Endothelial cell of umbilical vein (primary cell): ENCODE measurements around the gene EML3. TPM values are rescaled to one million over a fixed set of nuclear protein-coding genes. Genes with fewer than 3 reads are reported as not detected.

ENCODE experiments used
- BruUV-seq: library from RNA; stranded (reverse); fragments of 400-500 nt; replicated peaks from 2 replicates; lab custom pipeline; 2021; lab: Mats Ljungman, UMichigan
- CTCF ChIA-PET: fragments of 300-600, 350-600 bp; sonication (Branson Sonifier 250); formaldehyde crosslinking; loops from one replicate; lab custom pipeline; 2021; ENCODE audit warnings: antibody characterized with exemption, inconsistent platforms; lab: Charles Lee
- POLR2A ChIA-PET: fragments of 300-600, 350-600 bp; sonication (Branson Sonifier 250); formaldehyde crosslinking; loops from one replicate; lab custom pipeline; 2021; ENCODE audit warnings: antibody characterized with exemption, inconsistent platforms; lab: Charles Lee
- DNase-seq: peaks from one replicate; pipeline ENCODE4 v3.0.0-alpha.2; 2011; ENCODE audit warnings: low read depth, low spot score
- FAIRE-seq: peaks from 2 replicates; lab custom pipeline; 2011; peaks lifted over from hg19 to GRCh38; lab: Jason Lieb, UNC
- H2AFZ ChIP-seq: 2 replicates; pipeline ENCODE4 v1.6.0; 2012; ENCODE audit warnings: low read depth, low read length, control low read depth, inconsistent platforms
- H3K27ac ChIP-seq: 2 replicates; pipeline ENCODE4 v1.5.1; 2011; ENCODE audit warnings: low read depth, mild to moderate bottlenecking, control low read depth, low read length, moderate library complexity; ENCODE audit not compliant: insufficient read depth
- H3K27me3 ChIP-seq, 2 experiments: 2 replicates each; pipeline versions ENCODE4 v1.6.0 to v1.6.1; 2011; ENCODE audit warnings: low read length in 2 of 2, mixed read lengths in 1 of 2; ENCODE audit not compliant: control insufficient read depth in 2 of 2, insufficient read depth in 2 of 2
- H3K36me3 ChIP-seq, 2 experiments: 2 replicates in 1 of 2; 3 replicates in 1 of 2; pipeline ENCODE4 v1.5.1; 2011; ENCODE audit warnings: low read length in 2 of 2, mild to moderate bottlenecking in 1 of 2, moderate library complexity in 1 of 2; ENCODE audit not compliant: control insufficient read depth in 2 of 2, insufficient read depth in 2 of 2; ENCODE audit errors: extremely low read depth in 1 of 2
- H3K4me1 ChIP-seq: 3 replicates; pipeline ENCODE4 v1.5.1; 2011; ENCODE audit warnings: mild to moderate bottlenecking, low read length; ENCODE audit not compliant: control insufficient read depth, insufficient read depth; ENCODE audit errors: extremely low read depth
- H3K4me2 ChIP-seq: 2 replicates; pipeline ENCODE4 v1.6.1; 2011; ENCODE audit warnings: low read length, control low read depth, mixed read lengths; ENCODE audit not compliant: insufficient read depth
- H3K4me3 ChIP-seq, 3 experiments: fragments of 200-600 bp in 1 of 3; sonication (generic), shearing (Covaris generic) in 1 of 3; replicated peaks in 1 of 3; 2 replicates each; pipeline ENCODE4 v1.5.1; 2011 to 2016; ENCODE audit warnings: control low read depth in 3 of 3, low read length in 3 of 3, mild to moderate bottlenecking in 2 of 3, inconsistent platforms in 1 of 3, low read depth in 1 of 3, moderate library complexity in 1 of 3; ENCODE audit not compliant: insufficient read depth in 1 of 3
- H3K79me2 ChIP-seq: 2 replicates; pipeline ENCODE4 v1.6.0; 2012; ENCODE audit warnings: low read length, inconsistent platforms; ENCODE audit not compliant: control insufficient read depth, insufficient read depth
- H3K9ac ChIP-seq: replicated peaks from 2 replicates; pipeline ENCODE3; 2011; ENCODE audit warnings: low read length, control low read depth; ENCODE audit not compliant: insufficient read depth; ENCODE audit errors: extremely low read depth
- H3K9me1 ChIP-seq: replicated peaks from 3 replicates; pipeline ENCODE4 v1.6.0; 2011; ENCODE audit warnings: mild to moderate bottlenecking, low read length; ENCODE audit not compliant: control insufficient read depth, insufficient read depth; ENCODE audit errors: extremely low read depth
- H3K9me3 ChIP-seq: replicated peaks from 2 replicates; pipeline ENCODE4 v1.5.1; 2012; ENCODE audit warnings: low read length, inconsistent platforms; ENCODE audit not compliant: control insufficient read depth, insufficient read depth
- H4K20me1 ChIP-seq: replicated peaks from 2 replicates; pipeline ENCODE3; 2011; ENCODE audit warnings: mild to moderate bottlenecking, low read length; ENCODE audit not compliant: control insufficient read depth, insufficient read depth; ENCODE audit errors: extremely low read depth
- CTCF ChIP-seq, 2 donors: IDR thresholded peaks; 1 replicate in 1 of 2; 2 replicates in 1 of 2; pipeline ENCODE4 v1.5.1; 2011; ENCODE audit warnings: low read length in 2 of 2, mild to moderate bottlenecking in 2 of 2, moderate library complexity in 2 of 2, control low read depth in 1 of 2, inconsistent platforms in 1 of 2, low read depth in 1 of 2; ENCODE audit not compliant: insufficient read depth in 1 of 2; ENCODE audit errors: extremely low read depth in 1 of 2
- FOS ChIP-seq: IDR thresholded peaks from 2 replicates; pipeline ENCODE4 v1.6.1; 2011; ENCODE audit warnings: mild to moderate bottlenecking, low read length, moderate library complexity, borderline replicate concordance; ENCODE audit not compliant: insufficient read depth
- JUN ChIP-seq: IDR thresholded peaks from 2 replicates; pipeline ENCODE4 v1.6.1; 2011; ENCODE audit warnings: borderline replicate concordance, low read depth; ENCODE audit not compliant: insufficient read length, insufficient read depth
- MAX ChIP-seq: IDR thresholded peaks from 2 replicates; pipeline ENCODE4 v1.6.1; 2011; ENCODE audit not compliant: insufficient read depth, insufficient read length
- MYC ChIP-seq: IDR thresholded peaks from one replicate; pipeline ENCODE4 v1.6.1; 2011; ENCODE audit warnings: mild to moderate bottlenecking, low read depth, low read length
- POLR2AphosphoS5 ChIP-seq: IDR thresholded peaks from 2 replicates; pipeline ENCODE4 v1.6.1; 2012; ENCODE audit warnings: low read depth, mild to moderate bottlenecking, control low read depth, low read length, moderate library complexity; ENCODE audit not compliant: insufficient read depth
- dilution Hi-C: fragments of 300-500 bp; cut with MboI; formaldehyde crosslinking; loops from one replicate; pipeline ENCODE4 v1.15.0; 2019; ENCODE audit warnings: low sequenced_read_pairs; ENCODE audit not compliant: extremely low pct_ligation_motif_present
- intact Hi-C: fragments of 100-400 bp; cut with micrococcal nuclease; formaldehyde crosslinking; loops from one replicate; pipeline ENCODE4 v1.10.0; 2022
- polyA plus RNA-seq, 4 experiments: library from polyadenylated mRNA; depleted of rRNA in 3 of 4; stranded (reverse) in 3 of 4; unstranded in 1 of 4; fragments of >200 nt; gene quantifications; 2 replicates each; pipeline versions ENCODE4 v1.2.1 to v1.2.3, GENCODE V29; 2011 to 2012; ENCODE audit warnings: missing spikeins in 1 of 4
- total RNA-seq: library from RNA; stranded (reverse); gene quantifications from 2 replicates; pipeline ENCODE4 v1.2.3, GENCODE V29; 2021

Gene EML3
- total and polyA plus RNA-seq, 2 donors (not counting 3 experiments of a cell fraction or from before 2014, with no cell fraction given), result 75.7 to 101 TPM

- H3K9me1 ChIP-seq, result no peaks in the 10 kb centered on the region
- H3K9me3 ChIP-seq, result no peaks in the 10 kb centered on the region
- no peak overlapping the region for H3K27ac ChIP-seq
- CTCF ChIA-PET, result interaction anchor here (1.5 to 3.8 kb wide), 2 partner anchors 9 to 12 kb away, joined by 4 to 29 read pairs; partner anchors contain the start of genes EML3 and TUT1
- BruUV-seq, result no TSS peak
- H3K4me2 ChIP-seq, result no peak overlapping the region
- POLR2A ChIA-PET, result interaction anchor here (0.5 kb wide), 1 partner anchor 38 kb away, joined by 4 read pairs; no protein-coding TSS in a partner anchor
- H3K36me3 ChIP-seq, result peaks cover 1 to 12% of the 10 kb centered on the region in 2 experiments
- H3K4me3 ChIP-seq, result no peak overlapping the region
- dilution Hi-C loops (no loop called here), intact Hi-C loops (no loop called here)
- FAIRE-seq, result no peak
- no peak for DNase-seq
- H3K79me2 ChIP-seq, result peaks cover 31% of the 10 kb centered on the region
- no peaks in the 10 kb centered on the region for H4K20me1 ChIP-seq
- no peak overlapping the region for H3K9ac ChIP-seq
- peaks cover 19% of the 10 kb centered on the region for H3K4me1 ChIP-seq
- H2AFZ ChIP-seq, result no peak overlapping the region
- H3K27me3 ChIP-seq, result no peaks in the 10 kb centered on the region
- no peak for TF ChIP-seq MAX
- no peak for TF ChIP-seq FOS
- no peak for TF ChIP-seq POLR2AphosphoS5
- TF ChIP-seq CTCF (IDR thresholded peaks at IDR 0.05; ENCODE audit: extremely low read depth in 1 of 2, insufficient read depth in 1 of 2, low read depth in 1 of 2, low read length in 2 of 2), result no peak
- no peak for TF ChIP-seq MYC
- no peak for TF ChIP-seq JUN
Observed at GRCh38 chr11:62603072-62603408, 9.5 kb downstream of the EML3 start.
